Smooth muscle cell (in vitro differentiated cells): ENCODE data around the gene FZD10. TPM values are rescaled to one million over a fixed set of nuclear protein-coding genes. Genes with fewer than 3 reads are reported as not detected.

Experiments used
- DNase-seq: peaks from one replicate; lab custom pipeline; 2025; ENCODE audit not compliant: unreplicated experiment; lab: John Stamatoyannopoulos, UW
- H2AFZ ChIP-seq: fragments of 200-600 bp; sonication (generic); 2 replicates; pipeline ENCODE4 v1.6.0; 2016; ENCODE audit warnings: antibody characterized with exemption, low read depth, mild to moderate bottlenecking
- H3F3A ChIP-seq: fragments of 200-600 bp; sonication (generic); 2 replicates; pipeline ENCODE4 v1.6.0; 2017; ENCODE audit warnings: antibody characterized with exemption, low read depth
- H3K27ac ChIP-seq: fragments of 200-600 bp; sonication (generic); 2 replicates; pipeline ENCODE4 v1.5.1; 2016; ENCODE audit warnings: low read depth, mild to moderate bottlenecking
- H3K27me3 ChIP-seq: fragments of 200-600 bp; sonication (generic); 2 replicates; pipeline ENCODE4 v1.6.1; 2016; ENCODE audit warnings: low read depth, mild to moderate bottlenecking
- H3K36me3 ChIP-seq: fragments of 200-600 bp; sonication (generic); 2 replicates; pipeline ENCODE4 v1.5.1; 2016; ENCODE audit warnings: low read depth
- H3K4me1 ChIP-seq: fragments of 200-600 bp; sonication (generic); 2 replicates; pipeline ENCODE4 v1.5.1; 2016; ENCODE audit warnings: low read depth
- H3K4me2 ChIP-seq: fragments of 200-600 bp; sonication (generic); 2 replicates; pipeline ENCODE4 v1.6.0; 2016; ENCODE audit warnings: mild to moderate bottlenecking
- H3K4me3 ChIP-seq: fragments of 200-600 bp; sonication (generic); 2 replicates; pipeline ENCODE4 v1.5.1; 2016; ENCODE audit warnings: mild to moderate bottlenecking
- H3K79me2 ChIP-seq: fragments of 200-600 bp; sonication (generic); 2 replicates; pipeline ENCODE4 v1.6.0; 2016; ENCODE audit warnings: low read depth, mild to moderate bottlenecking
- H3K9ac ChIP-seq: fragments of 200-600 bp; sonication (generic); 2 replicates; pipeline ENCODE4 v1.6.0; 2016; ENCODE audit warnings: low read depth
- H3K9me3 ChIP-seq: fragments of 200-600 bp; sonication (generic); replicated peaks from 2 replicates; pipeline ENCODE4 v1.5.1; 2016; ENCODE audit warnings: low read depth
- H4K20me1 ChIP-seq: fragments of 200-600 bp; sonication (generic); 2 replicates; pipeline ENCODE4 v1.6.0; 2016; ENCODE audit warnings: low read depth
- WGBS: methylation state at CpG from one replicate; pipeline ENCODE4 v1.1.7; 2016; ENCODE audit warnings: low lambda C conversion rate; 5-methylcytosine and 5-hydroxymethylcytosine counted together
- polyA plus RNA-seq: library from polyadenylated mRNA; unstranded; fragments of >200 nt; fragmentation: Nextera tagmentation; extraction: Ambion mirVana; gene quantifications from 2 replicates; pipeline ENCODE4 v1.2.1, GENCODE V29; 2016
- total RNA-seq: library from RNA; depleted of rRNA; stranded (reverse); fragments of >200 nt; gene quantifications from 2 replicates; pipeline ENCODE4 v1.2.3, GENCODE V29; 2014
- TF ChIP-seq, protein P1 (sequence below): fragments of 200-600 bp; sonication (generic); IDR thresholded peaks from 2 replicates; pipeline ENCODE4 v1.5.1; 2017; ENCODE audit warnings: borderline replicate concordance, mild to moderate bottlenecking, antibody characterized with exemption; ENCODE audit not compliant: insufficient read depth, poor library complexity, severe bottlenecking

Gene FZD10
- total and polyA plus RNA-seq, 2 experiments from 2014 or later, result 1.7 to 1.9 TPM

DNA sequence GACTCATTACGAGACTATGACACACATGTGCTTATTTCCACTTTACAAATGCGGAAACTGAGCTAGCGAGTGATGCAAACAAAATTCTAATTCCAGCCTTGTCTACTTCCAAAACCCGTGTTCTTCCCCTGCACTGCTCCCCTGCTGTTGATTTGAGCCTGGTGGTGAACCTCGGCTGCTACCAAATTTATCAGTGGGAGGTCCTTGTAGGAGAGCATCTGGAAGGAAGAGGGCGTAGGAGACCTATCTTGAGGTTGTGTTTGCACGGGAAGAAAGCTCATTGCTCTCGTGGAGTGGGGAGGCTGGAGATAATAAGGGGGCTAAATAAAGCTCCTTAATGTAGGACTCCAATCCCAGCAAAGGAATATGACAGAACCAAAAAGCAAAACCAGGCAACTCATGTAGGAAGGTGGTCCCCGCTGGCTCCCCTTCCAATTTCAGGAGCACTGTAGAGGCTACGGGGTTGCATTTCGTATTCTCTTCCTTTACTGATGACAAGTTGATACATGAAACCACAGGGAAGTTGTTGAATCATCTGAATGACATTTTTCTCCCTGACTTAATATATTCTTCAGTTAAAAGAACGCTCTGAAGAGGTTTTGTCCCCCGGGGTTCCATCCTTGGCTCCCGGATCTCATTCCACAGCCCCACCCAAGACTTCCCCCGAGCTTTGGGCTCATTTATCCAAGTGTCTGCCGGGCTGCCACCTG lies 52.6 kb downstream of the FZD10 start:
- no peak overlapping the region for H2AFZ ChIP-seq
- no peak overlapping the region for H3K9ac ChIP-seq
- no peaks in the 10 kb centered on the region for H3K9me3 ChIP-seq
- H3K4me2 ChIP-seq, result no peak overlapping the region
- H3K79me2 ChIP-seq, result no peaks in the 10 kb centered on the region
- H3K27me3 ChIP-seq, result no peaks in the 10 kb centered on the region
- no peaks in the 10 kb centered on the region for H3F3A ChIP-seq
- H3K4me3 ChIP-seq, result no peak overlapping the region
- no peak overlapping the region for H3K27ac ChIP-seq
- no peaks in the 10 kb centered on the region for H3K4me1 ChIP-seq
- TF ChIP-seq, protein P1, sequence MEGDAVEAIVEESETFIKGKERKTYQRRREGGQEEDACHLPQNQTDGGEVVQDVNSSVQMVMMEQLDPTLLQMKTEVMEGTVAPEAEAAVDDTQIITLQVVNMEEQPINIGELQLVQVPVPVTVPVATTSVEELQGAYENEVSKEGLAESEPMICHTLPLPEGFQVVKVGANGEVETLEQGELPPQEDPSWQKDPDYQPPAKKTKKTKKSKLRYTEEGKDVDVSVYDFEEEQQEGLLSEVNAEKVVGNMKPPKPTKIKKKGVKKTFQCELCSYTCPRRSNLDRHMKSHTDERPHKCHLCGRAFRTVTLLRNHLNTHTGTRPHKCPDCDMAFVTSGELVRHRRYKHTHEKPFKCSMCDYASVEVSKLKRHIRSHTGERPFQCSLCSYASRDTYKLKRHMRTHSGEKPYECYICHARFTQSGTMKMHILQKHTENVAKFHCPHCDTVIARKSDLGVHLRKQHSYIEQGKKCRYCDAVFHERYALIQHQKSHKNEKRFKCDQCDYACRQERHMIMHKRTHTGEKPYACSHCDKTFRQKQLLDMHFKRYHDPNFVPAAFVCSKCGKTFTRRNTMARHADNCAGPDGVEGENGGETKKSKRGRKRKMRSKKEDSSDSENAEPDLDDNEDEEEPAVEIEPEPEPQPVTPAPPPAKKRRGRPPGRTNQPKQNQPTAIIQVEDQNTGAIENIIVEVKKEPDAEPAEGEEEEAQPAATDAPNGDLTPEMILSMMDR, result no peak
- DNase-seq, result no peak
- no peaks in the 10 kb centered on the region for H4K20me1 ChIP-seq
- WGBS, result 69% methylated on average over 16 of the region's 16 CpGs
- H3K36me3 ChIP-seq, result no peaks in the 10 kb centered on the region

Other genes with a start within 250 kb of the FZD10 start
- not detected in 2 replicates for gene PIWIL1, start 175.4 kb downstream of the FZD10 start, total RNA-seq
- gene PIWIL1, start 175.4 kb downstream of the FZD10 start, polyA plus RNA-seq, result not detected in 2 replicates